ENCODE data around the gene KDM4C.
A peak's percentile ranks its signal among the peaks of the same experiment; 100 is the strongest.
"Not testable (repeated sequence)": the region's sequence is repeated elsewhere in the genome, so short reads cannot be mapped to it uniquely, and the experiment has no call there.

The KDM4C gene

GRCh38 chr9:6766606-6767005 lies 8.8 kb downstream of the KDM4C start:
- no peak for DNase-seq
- H3K4me1 ChIP-seq: no peaks in the 10 kb centered on the region
- no peaks in the 10 kb centered on the region for H3K9me3 ChIP-seq
- H3K4me3 ChIP-seq (ENCODE audit: low read depth, low read length): no peak overlapping the region
- TF ChIP-seq CTCF (IDR thresholded peaks at IDR 0.05; ENCODE audit: low read depth, low read length): no peak
- no peaks in the 10 kb centered on the region for H3K27me3 ChIP-seq
- no peaks in the 10 kb centered on the region for H3K36me3 ChIP-seq

DNA sequence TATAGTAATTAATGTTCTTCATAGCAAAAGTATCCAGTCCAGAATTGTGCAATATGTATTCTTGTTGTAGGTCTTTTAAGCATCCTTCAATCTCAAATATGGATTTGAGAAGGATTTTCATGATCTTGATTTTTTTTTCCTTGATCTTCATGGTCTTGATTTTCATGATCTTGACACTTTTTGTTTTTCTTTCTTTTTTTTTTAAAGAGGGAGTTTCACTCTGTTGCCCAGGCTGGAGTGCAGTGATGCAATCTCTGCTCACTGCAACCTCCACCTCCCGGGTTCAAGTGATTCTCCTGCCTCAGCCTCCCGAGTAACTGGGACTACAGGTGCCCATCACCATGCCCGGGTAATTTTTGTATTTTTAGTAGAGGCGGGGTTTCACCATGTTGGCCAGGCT lies 10.8 kb downstream of the KDM4C start:
- not testable (repeated sequence) for H3K9me3 ChIP-seq; H3K4me1 ChIP-seq; H3K36me3 ChIP-seq; H3K27me3 ChIP-seq; H3K4me3 ChIP-seq (ENCODE audit: low read depth, low read length); DNase-seq

GRCh38 chr9:6771722-6772121 lies 13.9 kb downstream of the KDM4C start:
- Histone ChIP-seq H3K9me3 (no peaks in the 10 kb centered on the region), H3K36me3 (no peaks in the 10 kb centered on the region), H3K27me3 (no peaks in the 10 kb centered on the region), H3K4me3 (ENCODE audit: low read depth, low read length) (no peak overlapping the region), H3K4me1 (no peaks in the 10 kb centered on the region)
- no peak for DNase-seq
- TF ChIP-seq CTCF (IDR thresholded peaks at IDR 0.05; ENCODE audit: low read depth, low read length): no peak

DNA sequence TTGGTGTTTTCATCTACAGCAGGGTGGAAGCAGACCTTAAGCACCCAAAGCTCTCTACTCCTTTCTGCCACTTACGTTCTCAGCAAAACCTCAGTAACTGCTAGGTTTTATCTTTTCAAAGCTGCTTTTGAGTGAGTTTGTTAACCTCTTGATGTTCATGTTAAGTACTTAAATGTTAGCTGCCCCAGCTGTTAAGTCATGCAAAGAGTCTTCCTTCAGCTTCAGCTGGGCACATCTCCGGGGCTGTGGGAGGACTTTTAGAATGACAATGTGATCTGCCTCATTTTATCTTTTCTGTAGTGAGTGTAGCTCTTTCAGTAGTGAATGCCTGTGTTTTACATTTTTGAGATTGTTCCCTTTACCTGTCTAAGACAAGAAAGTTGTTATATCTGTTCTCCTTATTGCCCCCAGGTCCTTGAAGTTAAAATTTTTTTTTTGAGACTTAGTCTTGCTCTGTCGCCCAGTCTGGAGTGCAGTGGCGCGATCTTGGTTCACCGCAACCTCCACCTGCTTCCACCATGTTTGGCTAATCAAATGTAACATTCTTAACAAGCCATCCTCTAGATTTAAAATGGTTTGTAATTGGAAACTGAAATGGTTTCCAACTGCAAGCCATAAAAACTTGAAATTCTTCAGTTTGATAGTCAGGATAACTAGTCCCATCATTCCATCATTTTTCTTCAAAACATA lies 19.6 kb downstream of the KDM4C start:
- H3K4me1 ChIP-seq: peaks cover 13% of the 10 kb centered on the region
- no peak for TF ChIP-seq CTCF (IDR thresholded peaks at IDR 0.05; ENCODE audit: low read depth, low read length)
- no peaks in the 10 kb centered on the region for H3K27me3 ChIP-seq
- H3K9me3 ChIP-seq: no peaks in the 10 kb centered on the region
- H3K4me3 ChIP-seq (ENCODE audit: low read depth, low read length): no peak overlapping the region
- no peaks in the 10 kb centered on the region for H3K36me3 ChIP-seq
- DNase-seq: no peak

DNA sequence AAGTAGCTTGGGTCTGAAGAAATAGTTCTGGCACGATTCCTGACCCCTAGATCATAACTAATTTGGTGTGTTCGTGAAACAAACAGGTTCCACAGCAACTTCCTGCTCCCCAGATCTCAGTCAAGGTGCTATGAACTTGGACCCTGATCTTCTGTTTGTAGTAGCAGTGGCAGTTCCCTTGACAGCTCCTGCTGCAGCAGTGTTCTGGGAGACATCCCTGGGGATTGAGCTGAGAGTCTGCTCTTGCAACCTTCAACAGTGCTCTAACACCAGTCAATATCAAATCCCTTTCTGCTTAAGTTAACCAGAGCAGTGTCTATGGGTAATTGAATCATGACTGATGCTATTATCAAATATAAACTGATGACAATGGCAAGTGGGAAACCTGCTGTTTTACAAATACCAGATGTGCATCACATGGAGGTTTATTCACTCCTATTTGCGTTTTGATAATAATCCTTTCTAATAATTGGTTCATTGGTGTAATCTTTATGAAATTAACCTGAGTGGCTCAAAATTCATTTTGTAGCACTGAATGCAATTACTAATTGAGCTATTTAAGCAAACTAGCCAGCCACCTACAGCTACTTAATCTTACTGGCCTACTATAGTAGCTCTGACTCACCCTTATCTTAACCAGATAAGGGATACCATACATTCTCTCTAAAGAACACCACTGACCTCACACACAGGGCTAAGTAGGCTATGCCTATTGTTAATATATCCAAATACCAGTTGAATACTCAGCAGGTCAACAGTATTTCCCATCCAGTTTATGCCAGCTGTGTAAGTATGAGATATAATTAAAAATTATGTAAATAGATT lies 21.9 kb downstream of the KDM4C start:
- peak; percentile 89 for DNase-seq
- Histone ChIP-seq H3K4me3 (ENCODE audit: low read depth, low read length) (no peak overlapping the region), H3K4me1 (peaks cover 13% of the 10 kb centered on the region), H3K27me3 (no peaks in the 10 kb centered on the region), H3K36me3 (no peaks in the 10 kb centered on the region), H3K9me3 (no peaks in the 10 kb centered on the region)
- TF ChIP-seq CTCF (IDR thresholded peaks at IDR 0.05; ENCODE audit: low read depth, low read length): no peak

DNA sequence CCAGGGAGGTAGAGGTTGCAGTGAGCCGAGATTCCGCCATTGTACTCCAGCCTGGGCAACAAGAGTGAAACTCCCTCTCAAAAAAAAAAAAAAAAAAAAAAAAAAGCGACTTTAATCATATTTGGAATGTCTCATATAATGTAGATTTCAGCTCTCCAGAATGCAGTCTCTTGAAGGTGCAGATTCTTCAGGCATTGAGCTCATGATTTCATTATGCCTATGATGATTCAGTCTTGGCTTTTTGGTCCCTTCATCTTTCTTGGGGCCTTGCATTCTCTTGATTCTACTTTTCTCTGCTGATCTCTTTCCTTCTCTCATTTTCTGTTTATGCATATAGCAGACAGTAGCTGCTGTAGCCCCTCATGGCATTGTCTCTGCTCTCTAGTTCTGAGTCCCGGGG lies 22.9 kb downstream of the KDM4C start:
- no peak for TF ChIP-seq CTCF (IDR thresholded peaks at IDR 0.05; ENCODE audit: low read depth, low read length)
- Histone ChIP-seq H3K36me3 (no peaks in the 10 kb centered on the region), H3K4me3 (ENCODE audit: low read depth, low read length) (no peak overlapping the region), H3K4me1 (peaks cover 13% of the 10 kb centered on the region), H3K9me3 (no peaks in the 10 kb centered on the region), H3K27me3 (no peaks in the 10 kb centered on the region)
- DNase-seq: no peak

Data from BE2C (cell line).